Fibroblast of villous mesenchyme (primary cell): ENCODE data around the gene SMR3A. TPM values are rescaled to one million over a fixed set of nuclear protein-coding genes. Genes with fewer than 3 reads are reported as not detected.

Experiments used
- DNase-seq: peaks from one replicate; pipeline ENCODE4 v3.0.0-alpha.2; 2010; ENCODE audit warnings: low read depth
- H3K4me3 ChIP-seq: 2 replicates; pipeline ENCODE4 v1.5.1; 2011; ENCODE audit warnings: low read depth, mild to moderate bottlenecking, low read length
- CTCF ChIP-seq: IDR thresholded peaks from 2 replicates; pipeline ENCODE4 v1.5.1; 2012; ENCODE audit warnings: low read depth, mild to moderate bottlenecking, low read length; ENCODE audit not compliant: insufficient read depth
- total RNA-seq: library from RNA; depleted of rRNA; stranded (reverse); fragments of >200 nt; gene quantifications from 2 replicates; pipeline ENCODE4 v1.2.3, GENCODE V29; 2012

SMR3A gene
- total RNA-seq, 1 donor = not detected

GRCh38 chr4:70380578-70380977 lies 20.0 kb downstream of the SMR3A start:
- no peak overlapping the region for H3K4me3 ChIP-seq
- no peak for DNase-seq
- TF ChIP-seq CTCF = no peak

- no peak for DNase-seq
- TF ChIP-seq CTCF = no peak
- no peak within 1 kb of the TSS for H3K4me3 ChIP-seq
Measured at GRCh38 chr4:70382691-70383181, 22.2 kb downstream of the SMR3A start, which contains the start of gene SMR3B. TSS of gene SMR3B (plus strand) at chr4:70383131. CDS start at chr4:70384511, 1,380 bp downstream.

- DNase-seq = no peak
- no peak overlapping the region for H3K4me3 ChIP-seq
- no peak for TF ChIP-seq CTCF
Measured at GRCh38 chr4:70392057-70392776, 31.7 kb downstream of the SMR3A start.

- H3K4me3 ChIP-seq = no peak within 1 kb of the TSS
- no peak for DNase-seq
- TF ChIP-seq CTCF = no peak
Measured at GRCh38 chr4:70397580-70397979, 37.0 kb downstream of the SMR3A start, which contains the start of gene OPRPN. TSS of gene OPRPN (plus strand) at chr4:70397940. CDS start at chr4:70399286, 1,346 bp downstream.

- DNase-seq = no peak
- no peak for TF ChIP-seq CTCF
- H3K4me3 ChIP-seq = no peak overlapping the region
Measured at GRCh38 chr4:70399319-70399718, 38.8 kb downstream of the SMR3A start.

GRCh38 chr4:70402762-70403161 lies 42.2 kb downstream of the SMR3A start:
- no peak for TF ChIP-seq CTCF
- no peak overlapping the region for H3K4me3 ChIP-seq
- no peak for DNase-seq
